ENCODE data around the gene MRPL17.

The MRPL17 gene

GRCh38 chr11:6654281-6655019, 28.7 kb downstream of the MRPL17 start:
- intact Hi-C loops (cut with micrococcal nuclease): no loop called here
- H3K36me3 Mint-ChIP-seq (ENCODE audit: low read depth): no peaks in the 10 kb centered on the region
- no peak overlapping the region for H3K27ac Mint-ChIP-seq
- peaks cover 14% of the 10 kb centered on the region for H3K4me1 Mint-ChIP-seq (ENCODE audit: low read depth)
- no peaks in the 10 kb centered on the region for H3K9me3 Mint-ChIP-seq
- H3K27me3 Mint-ChIP-seq: peaks cover 15% of the 10 kb centered on the region
- H3K4me3 Mint-ChIP-seq: no peak overlapping the region

GRCh38 chr11:6653656-6654055, 29.5 kb downstream of the MRPL17 start:
- Mint-ChIP-seq H3K36me3 (ENCODE audit: low read depth) (no peaks in the 10 kb centered on the region), H3K4me3 (no peak overlapping the region), H3K27ac (no peak overlapping the region), H3K4me1 (ENCODE audit: low read depth) (peaks cover 14% of the 10 kb centered on the region), H3K9me3 (no peaks in the 10 kb centered on the region), H3K27me3 (peaks cover 15% of the 10 kb centered on the region)
- intact Hi-C loops (cut with micrococcal nuclease): no loop called here

- Mint-ChIP-seq H3K9me3 (no peaks in the 10 kb centered on the region), H3K27ac (no peak overlapping the region), H3K4me1 (ENCODE audit: low read depth) (peaks cover 14% of the 10 kb centered on the region), H3K4me3 (no peak overlapping the region), H3K36me3 (ENCODE audit: low read depth) (no peaks in the 10 kb centered on the region), H3K27me3 (peaks cover 15% of the 10 kb centered on the region)
- intact Hi-C loops (cut with micrococcal nuclease): no loop called here
Observed at GRCh38 chr11:6653097-6653496, 30.0 kb downstream of the MRPL17 start.

GRCh38 chr11:6652182-6652581, 31.0 kb downstream of the MRPL17 start:
- Mint-ChIP-seq H3K36me3 (ENCODE audit: low read depth) (no peaks in the 10 kb centered on the region), H3K27ac (no peak overlapping the region), H3K9me3 (no peaks in the 10 kb centered on the region), H3K27me3 (peaks cover 14% of the 10 kb centered on the region), H3K4me3 (no peak overlapping the region), H3K4me1 (ENCODE audit: low read depth) (peaks cover 14% of the 10 kb centered on the region)
- intact Hi-C loops (cut with micrococcal nuclease): no loop called here

- Mint-ChIP-seq H3K4me1 (ENCODE audit: low read depth) (peaks cover 2% of the 10 kb centered on the region), H3K36me3 (ENCODE audit: low read depth) (no peaks in the 10 kb centered on the region), H3K4me3 (no peak overlapping the region), H3K9me3 (no peaks in the 10 kb centered on the region), H3K27ac (no peak overlapping the region), H3K27me3 (peaks cover 2% of the 10 kb centered on the region)
- intact Hi-C loops (cut with micrococcal nuclease): no loop called here
Observed at GRCh38 chr11:6650980-6651379, 32.2 kb downstream of the MRPL17 start.

- Mint-ChIP-seq H3K36me3 (ENCODE audit: low read depth) (no peaks in the 10 kb centered on the region), H3K27me3 (no peaks in the 10 kb centered on the region), H3K4me3 (no peak overlapping the region), H3K27ac (no peak overlapping the region), H3K9me3 (no peaks in the 10 kb centered on the region), H3K4me1 (ENCODE audit: low read depth) (no peaks in the 10 kb centered on the region)
- intact Hi-C loops (cut with micrococcal nuclease): no loop called here
Observed at GRCh38 chr11:6650104-6650503, 33.0 kb downstream of the MRPL17 start.

GRCh38 chr11:6648501-6648900, 34.6 kb downstream of the MRPL17 start:
- Mint-ChIP-seq H3K4me3 (no peak overlapping the region), H3K27me3 (no peaks in the 10 kb centered on the region)
- intact Hi-C loops (cut with micrococcal nuclease): no loop called here

GRCh38 chr11:6647836-6648235, 35.3 kb downstream of the MRPL17 start:
- H3K27ac Mint-ChIP-seq: no peak overlapping the region
- H3K27me3 Mint-ChIP-seq: no peaks in the 10 kb centered on the region
- no peak overlapping the region for H3K4me3 Mint-ChIP-seq
- H3K4me1 Mint-ChIP-seq (ENCODE audit: low read depth): no peaks in the 10 kb centered on the region
- no peaks in the 10 kb centered on the region for H3K9me3 Mint-ChIP-seq
- intact Hi-C loops (cut with micrococcal nuclease): loop anchor here (2.0 kb wide), 1 partner anchor 29 kb away; the partner anchor contains the start of gene TPP1
- H3K36me3 Mint-ChIP-seq (ENCODE audit: low read depth): no peaks in the 10 kb centered on the region

More at GRCh38 chr11:6648501-6648900, 34.6 kb downstream of the MRPL17 start:
- Mint-ChIP-seq H3K9me3 (no peaks in the 10 kb centered on the region), H3K4me1 (ENCODE audit: low read depth) (no peaks in the 10 kb centered on the region), H3K27ac (no peak overlapping the region), H3K36me3 (ENCODE audit: low read depth) (no peaks in the 10 kb centered on the region)

GRCh38 chr11:6646918-6647679, 36.0 kb downstream of the MRPL17 start:
- H3K36me3 Mint-ChIP-seq (ENCODE audit: low read depth): no peaks in the 10 kb centered on the region
- intact Hi-C loops (cut with micrococcal nuclease): loop anchor here (2.0 kb wide), 1 partner anchor 28 kb away; the partner anchor contains the start of gene TPP1

GRCh38 chr11:6646576-6646917, 36.6 kb downstream of the MRPL17 start:
- Mint-ChIP-seq H3K4me1 (ENCODE audit: low read depth) (no peaks in the 10 kb centered on the region), H3K36me3 (ENCODE audit: low read depth) (no peaks in the 10 kb centered on the region), H3K27ac (no peak overlapping the region), H3K4me3 (no peak overlapping the region), H3K9me3 (no peaks in the 10 kb centered on the region), H3K27me3 (no peaks in the 10 kb centered on the region)
- intact Hi-C loops (cut with micrococcal nuclease): loop anchor here (2.0 kb wide), 1 partner anchor 28 kb away; the partner anchor contains the start of gene TPP1

More at GRCh38 chr11:6646918-6647679, 36.0 kb downstream of the MRPL17 start:
- H3K9me3 Mint-ChIP-seq: no peaks in the 10 kb centered on the region
- H3K4me3 Mint-ChIP-seq: no peak overlapping the region
- H3K27me3 Mint-ChIP-seq: no peaks in the 10 kb centered on the region
- H3K4me1 Mint-ChIP-seq (ENCODE audit: low read depth): no peaks in the 10 kb centered on the region
- H3K27ac Mint-ChIP-seq: no peak overlapping the region

GRCh38 chr11:6646071-6646470, 37.1 kb downstream of the MRPL17 start:
- no peaks in the 10 kb centered on the region for H3K27me3 Mint-ChIP-seq
- no peak overlapping the region for H3K27ac Mint-ChIP-seq
- no peak overlapping the region for H3K4me3 Mint-ChIP-seq
- intact Hi-C loops (cut with micrococcal nuclease): loop anchor here (2.0 kb wide), 1 partner anchor 27 kb away; the partner anchor contains the start of gene TPP1
- no peaks in the 10 kb centered on the region for H3K9me3 Mint-ChIP-seq
- H3K36me3 Mint-ChIP-seq (ENCODE audit: low read depth): no peaks in the 10 kb centered on the region
- no peaks in the 10 kb centered on the region for H3K4me1 Mint-ChIP-seq (ENCODE audit: low read depth)

- H3K27me3 Mint-ChIP-seq: no peaks in the 10 kb centered on the region
- H3K4me3 Mint-ChIP-seq: no peak overlapping the region
- H3K36me3 Mint-ChIP-seq (ENCODE audit: low read depth): no peaks in the 10 kb centered on the region
- H3K9me3 Mint-ChIP-seq: no peaks in the 10 kb centered on the region
- no peak overlapping the region for H3K27ac Mint-ChIP-seq
- intact Hi-C loops (cut with micrococcal nuclease): no loop called here
- H3K4me1 Mint-ChIP-seq (ENCODE audit: low read depth): no peaks in the 10 kb centered on the region
Observed at GRCh38 chr11:6642957-6643356, 40.2 kb downstream of the MRPL17 start.

GRCh38 chr11:6640985-6641701, 42.0 kb downstream of the MRPL17 start:
- no peaks in the 10 kb centered on the region for H3K27me3 Mint-ChIP-seq
- no peaks in the 10 kb centered on the region for H3K36me3 Mint-ChIP-seq (ENCODE audit: low read depth)
- intact Hi-C loops (cut with micrococcal nuclease): no loop called here
- H3K4me3 Mint-ChIP-seq: no peak overlapping the region
- H3K9me3 Mint-ChIP-seq: no peaks in the 10 kb centered on the region
- no peaks in the 10 kb centered on the region for H3K4me1 Mint-ChIP-seq (ENCODE audit: low read depth)
- H3K27ac Mint-ChIP-seq: no peak overlapping the region
